SU-DHL-6 (cell line): ENCODE data around the gene TANGO6.

Source experiments
- CTCF ChIP-seq: fragments of 200-600 bp; sonication (generic); IDR thresholded peaks from one replicate; pipeline ENCODE4 v1.5.1; 2017; ENCODE audit warnings: antibody characterized with exemption, mild to moderate bottlenecking, low read length, moderate library complexity; ENCODE audit not compliant: insufficient read depth, poor library complexity, severe bottlenecking
- EZH2phosphoT487 ChIP-seq: fragments of 200-600 bp; sonication (generic), shearing (Covaris generic); conservative IDR thresholded peaks from 2 replicates; pipeline ENCODE4 v1.6.1; 2018; ENCODE audit warnings: mild to moderate bottlenecking, antibody characterized with exemption, low read length, moderate library complexity, mixed read lengths

DNA sequence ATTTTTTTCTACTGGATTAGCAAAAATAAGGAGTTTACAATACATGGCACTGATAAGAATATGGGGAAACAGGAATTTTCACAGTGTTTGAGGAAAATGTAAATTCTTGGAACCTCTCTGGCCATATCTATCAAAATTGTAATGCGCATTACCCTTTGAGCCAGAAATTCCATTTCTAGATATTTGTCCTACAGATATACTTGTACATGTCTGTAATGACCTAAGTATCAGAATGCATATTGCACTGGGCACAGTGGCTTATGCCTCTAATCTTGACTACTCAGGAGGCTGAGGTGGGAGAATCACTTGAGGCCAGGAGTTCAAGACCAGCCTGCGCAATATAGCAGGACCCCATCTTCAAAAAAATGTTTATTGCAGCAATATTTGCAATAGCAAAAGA, 236.4 kb downstream of the TANGO6 start:
- no peak for TF ChIP-seq CTCF
- TF ChIP-seq EZH2phosphoT487: no peak
